Central memory CD4-positive, alpha-beta T cell (primary cell): ENCODE measurements around the gene SLC9A1.
A peak's percentile ranks its signal among the peaks of the same experiment; 100 is the strongest.
"Not testable (repeated sequence)": the region's sequence is repeated elsewhere in the genome, so short reads cannot be mapped to it uniquely, and the experiment has no call there.

Experiments used
- DNase-seq: peaks from one replicate; pipeline ENCODE4 v3.0.0; 2022
- total RNA-seq, 3 experiments: gene quantifications; one replicate each; lab custom pipeline; 2026; lab: John Stamatoyannopoulos, UW

Gene SLC9A1
- 10.4 to 57.7 (median 12.6) reads per million in 3 experiments for total RNA-seq

- peak; percentile 92 for DNase-seq
Observed at GRCh38 chr1:27154991-27155781, at the start of gene SLC9A1. TSS of gene SLC9A1 (minus strand) at chr1:27155125. CDS start at chr1:27154334, 791 bp downstream.

DNA sequence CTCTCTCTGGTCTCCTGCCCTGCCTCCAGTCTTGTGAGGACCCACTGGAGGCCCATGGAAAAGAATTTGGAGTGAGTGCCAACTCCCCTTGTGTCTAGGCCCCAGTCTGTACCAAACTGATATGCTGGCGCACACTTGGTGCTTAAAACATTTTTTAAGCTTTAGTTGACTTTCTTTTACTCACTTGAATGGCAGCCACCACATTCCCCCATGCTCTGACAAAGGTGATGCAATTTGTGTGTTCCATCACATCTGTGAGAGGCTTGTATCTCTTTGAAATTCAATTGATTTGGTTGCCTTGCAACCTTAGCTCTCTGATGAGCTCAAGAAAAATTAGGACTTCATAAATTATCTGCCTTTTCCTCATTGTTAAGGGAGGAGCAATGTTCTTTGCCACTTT, 49.0 kb upstream of the SLC9A1 start:
- no peak for DNase-seq

GRCh38 chr1:27201295-27201694, 46.4 kb upstream of the SLC9A1 start:
- DNase-seq = no peak

DNA sequence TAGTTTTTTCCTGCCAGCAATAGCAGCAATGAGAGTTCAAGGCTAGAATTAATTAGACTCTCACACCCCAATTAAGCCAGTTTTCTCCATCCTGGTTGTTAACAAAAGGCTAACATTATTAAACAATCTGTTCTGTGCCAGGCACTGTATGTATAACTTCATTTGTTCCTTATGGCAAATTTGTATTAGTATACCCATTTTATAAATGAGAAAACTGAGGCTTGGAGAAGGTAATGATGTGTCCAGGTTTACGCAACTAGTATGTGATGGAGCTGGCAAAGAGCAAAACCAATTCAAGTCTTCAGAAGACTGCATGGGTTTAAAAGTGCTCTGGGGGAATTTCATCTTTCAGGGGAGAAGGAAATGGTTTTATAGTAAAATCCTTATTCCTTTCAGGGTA, 38.3 kb upstream of the SLC9A1 start:
- no peak for DNase-seq

DNA sequence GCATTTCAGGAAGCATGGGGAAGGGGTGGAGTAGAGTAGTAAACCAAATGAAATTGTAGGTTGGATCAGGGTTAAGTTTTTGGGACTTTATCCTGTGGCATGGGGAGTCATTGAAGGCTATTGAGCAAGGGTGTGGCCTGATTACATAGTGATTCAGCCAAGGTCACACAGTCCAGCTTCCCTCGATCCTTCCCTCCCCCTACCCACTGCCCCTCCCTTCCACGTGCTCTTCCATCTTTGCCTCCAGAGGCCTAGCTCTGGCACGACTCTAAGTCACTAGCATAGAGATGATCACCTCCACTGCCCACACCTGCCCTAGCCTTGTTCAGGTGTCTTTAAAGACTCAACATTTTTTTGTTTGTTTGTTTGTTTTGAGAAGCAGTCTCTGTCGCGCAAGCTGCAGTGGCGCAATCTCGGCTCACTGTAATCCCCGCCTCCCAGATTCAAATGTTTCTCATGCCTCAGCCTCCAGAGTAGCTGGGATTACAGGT, 37.2 kb upstream of the SLC9A1 start:
- no peak for DNase-seq

DNA sequence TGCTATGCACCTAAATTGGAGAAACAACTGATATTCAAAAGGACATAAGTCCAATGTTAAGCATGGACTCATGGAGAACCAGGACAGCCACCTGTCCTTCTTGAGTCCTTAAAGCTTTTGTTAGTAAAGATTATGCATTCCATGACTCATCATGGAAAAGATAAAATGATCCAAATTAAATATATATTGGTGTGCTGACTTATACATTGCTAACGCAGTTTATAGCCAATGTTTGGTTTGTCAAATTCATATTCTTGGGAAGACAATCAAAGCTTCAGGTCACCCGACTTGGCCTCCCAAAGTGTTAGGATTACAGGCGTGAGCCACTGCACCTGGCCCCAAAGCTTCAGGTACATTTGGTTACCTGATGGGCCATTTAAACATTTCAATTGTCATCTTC, 29.7 kb upstream of the SLC9A1 start:
- not testable (repeated sequence) for DNase-seq

GRCh38 chr1:27179979-27180378, 25.1 kb upstream of the SLC9A1 start:
- no peak for DNase-seq

DNA sequence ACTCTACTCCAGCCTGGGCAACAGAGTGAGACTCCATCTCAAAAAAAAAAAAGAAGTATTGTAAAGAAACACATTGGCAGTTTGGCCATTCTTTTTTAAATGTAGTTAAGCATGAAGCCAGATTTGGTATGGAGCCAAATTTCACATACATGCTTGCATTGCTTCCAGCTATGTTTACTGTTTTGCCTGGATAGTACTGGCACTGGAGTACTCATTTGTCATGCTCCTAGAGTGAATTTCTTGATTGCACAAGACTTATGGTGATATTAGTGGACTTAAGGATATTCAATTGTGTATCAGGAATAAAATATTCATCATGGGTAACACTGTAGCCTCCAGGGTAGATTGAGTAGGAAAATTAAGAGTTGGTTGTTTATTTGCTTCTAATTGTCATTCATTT, 24.5 kb upstream of the SLC9A1 start:
- no peak for DNase-seq

DNA sequence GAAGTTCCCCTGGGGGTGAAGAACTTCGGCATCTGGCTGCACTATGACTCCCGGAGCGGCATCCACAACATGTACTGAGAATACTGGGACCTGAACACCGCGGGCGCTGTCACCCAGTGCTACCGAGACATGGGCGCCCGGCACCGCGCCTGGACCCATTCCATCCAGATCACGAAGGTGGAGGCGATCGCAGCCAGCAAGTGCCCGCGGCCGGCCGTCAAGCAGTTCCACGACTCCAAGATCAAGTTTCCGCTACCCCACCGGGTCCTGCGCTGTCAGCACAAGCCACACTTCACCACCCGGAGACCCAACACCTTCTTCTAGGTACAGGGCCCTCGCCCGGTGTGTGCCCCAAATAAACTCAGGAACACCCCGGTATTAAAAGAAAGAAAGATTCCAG, 22.0 kb upstream of the SLC9A1 start:
- DNase-seq = no peak

- DNase-seq = no peak
Observed at GRCh38 chr1:27176323-27176722, 21.4 kb upstream of the SLC9A1 start.

- not testable (repeated sequence) for DNase-seq
Observed at GRCh38 chr1:27172992-27173391, 18.1 kb upstream of the SLC9A1 start.

DNA sequence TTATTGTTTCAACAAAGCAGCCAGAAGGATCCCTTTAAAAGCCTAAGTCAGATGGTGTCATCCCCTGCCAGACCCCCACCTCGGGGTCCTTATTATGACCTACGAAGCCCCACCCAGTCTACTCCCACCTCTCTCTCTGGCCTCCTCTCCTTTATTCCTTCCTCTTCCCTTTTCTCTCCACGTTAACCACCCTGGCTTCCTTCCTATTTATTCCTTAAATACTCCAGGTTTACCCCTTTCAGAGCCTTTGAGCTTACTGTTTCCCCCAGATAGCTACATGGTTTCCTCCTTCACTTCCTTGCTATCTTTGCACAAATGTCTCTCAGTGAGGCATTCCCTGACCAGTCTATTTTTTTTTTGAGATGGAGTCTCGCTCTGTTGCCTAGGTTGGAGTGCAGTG, 12.0 kb upstream of the SLC9A1 start:
- DNase-seq = no peak

- DNase-seq = no peak
Observed at GRCh38 chr1:27166351-27166802, 11.5 kb upstream of the SLC9A1 start.

DNA sequence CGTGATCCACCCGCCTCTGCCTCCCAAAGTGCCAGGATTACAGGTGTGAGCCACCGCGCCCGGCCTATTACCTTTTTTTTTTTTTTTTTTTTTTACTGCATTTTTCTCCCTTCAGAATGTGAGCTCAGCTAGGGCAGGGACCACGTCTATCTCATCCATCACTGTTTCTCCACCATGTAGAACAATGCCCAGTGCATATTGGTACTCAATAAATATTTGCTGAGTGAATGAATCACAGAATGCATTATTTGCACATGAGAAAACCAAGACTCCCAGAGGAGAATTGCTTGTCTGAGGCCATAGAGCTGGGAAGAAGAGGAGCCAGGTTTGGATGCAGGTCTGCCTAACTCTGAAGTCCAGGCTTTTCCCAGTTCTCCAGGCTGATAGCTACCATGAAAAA, 8.2 kb upstream of the SLC9A1 start:
- no peak for DNase-seq

DNA sequence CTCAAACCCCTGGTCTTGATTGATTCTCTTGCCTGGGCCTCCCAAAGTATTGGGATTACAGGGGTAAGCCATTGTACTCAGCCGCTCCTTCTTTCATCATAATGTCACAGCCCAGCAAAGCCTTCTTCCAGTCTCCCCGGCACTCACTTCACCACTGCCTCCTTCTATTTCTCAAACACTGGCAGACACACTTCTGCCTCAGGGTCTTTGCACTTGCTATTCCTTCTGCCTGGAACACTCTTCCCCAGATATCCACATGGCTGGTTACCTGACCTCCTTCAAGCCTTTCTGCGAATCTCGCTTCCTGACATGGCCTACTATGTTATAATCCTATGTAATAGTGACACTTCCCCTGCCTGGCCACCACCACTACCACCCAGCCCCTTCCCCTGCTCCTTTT, 7.2 kb upstream of the SLC9A1 start:
- DNase-seq = no peak

- peak; percentile 37 for DNase-seq
Observed at GRCh38 chr1:27161594-27161993, 6.7 kb upstream of the SLC9A1 start.

- no peak for DNase-seq
Observed at GRCh38 chr1:27157194-27157593, 2.3 kb upstream of the SLC9A1 start.

- DNase-seq = no peak
Observed at GRCh38 chr1:27154469-27154990, 395 bp downstream of the SLC9A1 start.

DNA sequence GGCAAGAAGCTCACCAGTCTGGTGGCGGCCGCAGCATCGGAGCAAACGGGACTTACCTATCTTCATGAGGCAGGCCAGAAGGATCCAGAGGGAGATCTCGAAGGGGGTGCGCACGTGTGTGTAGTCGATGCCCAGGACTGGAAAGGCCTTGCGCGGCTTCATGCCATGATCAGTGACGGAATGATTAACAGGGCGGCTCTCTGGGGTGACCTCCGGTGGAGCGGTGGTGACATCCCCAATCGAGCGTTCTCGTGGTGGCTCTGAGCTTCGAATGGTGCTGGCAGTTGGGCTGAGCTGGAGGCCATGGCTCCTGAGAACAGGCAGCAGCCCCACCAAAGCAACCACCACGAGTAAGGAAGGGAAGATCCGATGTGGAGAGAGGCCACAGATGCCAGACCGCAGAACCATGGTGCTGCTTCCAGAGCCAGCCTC, 982 bp downstream of the SLC9A1 start:
- no peak for DNase-seq

- DNase-seq = no peak
Observed at GRCh38 chr1:27153549-27153886, 1.4 kb downstream of the SLC9A1 start.

- no peak for DNase-seq
Observed at GRCh38 chr1:27152829-27153548, 1.9 kb downstream of the SLC9A1 start.

GRCh38 chr1:27152004-27152828, 2.7 kb downstream of the SLC9A1 start:
- DNase-seq = no peak

DNA sequence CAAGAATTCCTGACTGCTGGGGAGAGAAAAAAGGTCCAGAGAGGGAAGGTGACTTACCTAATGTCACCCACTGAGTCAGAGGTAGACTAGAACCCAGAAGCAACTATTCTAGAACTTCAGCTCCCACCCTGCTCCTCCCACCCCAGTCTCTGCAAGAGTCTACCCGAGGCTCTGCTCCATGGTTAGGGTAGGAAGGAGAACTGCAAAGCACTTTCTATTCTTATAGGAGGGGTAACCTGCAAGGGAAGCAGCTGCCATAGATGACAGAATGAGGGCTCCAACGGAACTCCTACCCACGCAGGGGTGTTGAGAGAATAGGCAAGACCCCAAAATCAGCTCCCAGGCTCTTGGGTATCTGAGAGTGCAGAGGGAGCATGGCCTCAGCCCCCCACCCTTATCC, 4.3 kb downstream of the SLC9A1 start:
- DNase-seq = no peak
